Suppressor macrophage (primary cell): ENCODE data around the gene FOXC1.

Experiments used
- DNase-seq, 4 experiments: peaks; one replicate each; pipeline ENCODE4 v3.0.0-alpha.2; 2020 to 2022

The FOXC1 gene

DNA sequence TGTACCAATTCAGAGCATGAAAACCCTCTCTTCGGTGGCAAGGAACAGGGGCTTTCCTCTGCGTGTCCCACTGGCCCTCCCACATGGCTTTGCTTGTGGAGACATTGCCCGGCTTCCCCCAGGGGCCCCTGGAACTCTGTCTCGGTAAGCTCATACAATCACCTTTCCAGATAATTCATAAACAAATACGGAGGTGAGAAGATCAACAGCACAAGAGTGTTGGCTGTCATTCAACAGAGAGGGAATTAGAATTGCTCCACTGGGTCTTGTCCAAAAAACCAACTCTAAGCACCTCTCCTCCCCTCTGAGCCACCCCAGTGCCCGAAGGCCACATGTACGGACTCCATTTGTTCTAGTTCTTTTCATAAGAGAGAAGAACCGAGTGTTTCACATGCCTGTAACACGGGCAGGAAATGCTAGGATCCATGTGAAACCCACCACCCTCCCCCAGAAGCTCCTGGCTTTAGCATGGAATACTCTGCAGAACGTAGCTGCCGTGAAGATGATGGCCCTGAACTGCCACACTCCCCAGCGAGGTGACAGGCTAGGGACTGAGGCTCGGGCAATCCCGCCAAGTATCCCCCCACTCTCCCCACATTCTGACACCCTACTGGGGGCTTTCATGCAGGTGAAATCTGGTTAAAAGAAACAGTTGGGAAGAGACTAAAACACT, 24.6 kb upstream of the FOXC1 start:
- no peak for DNase-seq

DNA sequence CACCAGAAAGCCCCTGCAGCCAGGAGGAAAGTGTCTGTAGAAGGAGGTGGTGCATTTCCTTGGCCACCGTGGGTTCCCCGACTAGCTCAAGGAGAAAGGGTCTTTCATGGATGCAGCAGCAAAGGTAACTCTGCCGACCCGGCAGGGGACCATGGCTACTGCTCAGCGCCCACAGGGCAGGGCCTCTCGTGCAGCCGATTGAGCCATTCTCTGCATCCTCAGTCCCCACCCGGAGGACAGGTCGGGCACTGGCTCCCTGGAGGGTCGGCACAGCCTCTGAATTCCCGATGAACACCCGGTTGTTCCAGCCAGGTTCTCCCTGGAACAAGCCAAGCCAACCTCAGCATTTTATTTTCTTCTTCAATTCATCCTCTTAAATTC, 24.1 kb upstream of the FOXC1 start:
- no peak for DNase-seq

GRCh38 chr6:1586256-1586655, 23.5 kb upstream of the FOXC1 start:
- no peak for DNase-seq

GRCh38 chr6:1586861-1587450, 22.8 kb upstream of the FOXC1 start:
- DNase-seq = no peak

DNA sequence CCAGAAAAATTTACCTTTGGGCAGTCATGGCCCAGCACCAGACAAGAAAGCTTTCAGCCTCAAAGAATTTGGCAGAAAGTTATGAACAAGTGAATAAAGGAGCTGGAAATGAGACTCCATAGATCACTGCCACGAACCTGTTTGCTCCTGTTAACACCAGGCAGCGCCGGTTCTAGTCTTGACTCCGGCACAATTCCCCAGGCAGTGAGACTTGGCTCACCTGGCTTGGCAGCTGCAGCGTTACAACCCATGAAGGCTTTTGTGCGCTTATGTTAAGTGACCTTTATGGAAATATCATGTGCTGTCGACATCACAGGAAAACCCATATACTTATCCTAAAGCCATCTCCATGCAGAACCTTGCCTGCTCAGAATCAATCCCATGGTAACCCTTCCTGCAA, 22.2 kb upstream of the FOXC1 start:
- no peak for DNase-seq

DNA sequence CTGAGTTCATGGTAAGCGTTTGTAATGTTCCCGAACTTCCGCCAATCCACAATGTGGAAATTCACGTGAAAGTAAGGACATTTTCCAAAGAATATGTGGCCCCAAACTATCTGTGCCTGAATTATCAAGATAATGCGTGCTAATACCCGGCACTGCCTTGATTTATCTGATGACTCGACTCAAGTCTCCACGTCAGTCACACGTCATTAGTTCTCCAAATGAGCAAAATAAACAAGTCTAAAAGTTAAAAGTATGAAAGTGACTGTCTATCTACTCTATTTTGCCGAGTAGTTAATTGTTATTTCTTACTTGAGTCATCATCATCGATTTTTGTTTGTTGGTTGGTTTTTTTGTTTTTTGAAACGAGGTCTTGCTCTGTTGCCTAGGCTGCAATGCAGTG, 21.7 kb upstream of the FOXC1 start:
- DNase-seq = no peak

- DNase-seq = no peak
Measured at GRCh38 chr6:1589208-1589607, 20.5 kb upstream of the FOXC1 start.

DNA sequence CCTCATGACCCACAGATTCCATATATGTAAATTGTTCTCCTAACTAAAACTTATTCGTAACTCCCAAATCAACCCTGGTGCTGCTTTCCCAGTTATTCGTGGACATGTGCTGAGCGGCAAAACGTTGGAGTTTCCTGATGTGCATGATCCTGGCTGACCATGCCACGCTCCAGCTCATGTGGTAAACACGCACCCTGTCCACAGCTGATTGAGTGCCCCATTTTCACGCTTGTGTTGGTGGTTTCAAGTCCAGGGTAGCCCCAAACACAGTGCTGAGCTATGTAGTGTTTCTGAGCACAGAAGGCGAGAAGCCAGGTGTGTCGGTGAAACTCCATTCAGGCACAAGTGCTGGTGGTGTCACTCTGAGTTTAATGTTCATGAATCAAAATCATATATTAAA, 19.1 kb upstream of the FOXC1 start:
- DNase-seq = no peak

DNA sequence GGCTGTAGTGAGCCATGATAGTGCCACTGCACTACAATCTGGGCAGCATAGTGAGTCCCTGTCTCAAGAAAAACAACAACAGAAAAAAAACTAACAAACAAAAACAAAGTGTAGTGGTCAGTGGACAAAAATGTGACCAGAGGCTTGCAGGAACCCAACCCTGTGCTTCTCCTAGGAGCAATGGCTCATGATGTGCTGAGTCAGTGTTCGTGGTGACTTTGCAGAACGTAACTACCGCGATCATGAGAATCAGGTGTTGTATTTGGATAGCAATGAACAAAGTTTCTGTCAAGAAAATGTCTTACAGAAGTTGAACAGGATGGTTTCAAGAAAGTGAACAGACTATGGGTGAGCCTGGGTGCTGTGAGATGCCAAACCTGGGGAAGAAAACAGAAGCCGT, 18.5 kb upstream of the FOXC1 start:
- no peak for DNase-seq

- DNase-seq = no peak
Measured at GRCh38 chr6:1591926-1592325, 17.8 kb upstream of the FOXC1 start.

DNA sequence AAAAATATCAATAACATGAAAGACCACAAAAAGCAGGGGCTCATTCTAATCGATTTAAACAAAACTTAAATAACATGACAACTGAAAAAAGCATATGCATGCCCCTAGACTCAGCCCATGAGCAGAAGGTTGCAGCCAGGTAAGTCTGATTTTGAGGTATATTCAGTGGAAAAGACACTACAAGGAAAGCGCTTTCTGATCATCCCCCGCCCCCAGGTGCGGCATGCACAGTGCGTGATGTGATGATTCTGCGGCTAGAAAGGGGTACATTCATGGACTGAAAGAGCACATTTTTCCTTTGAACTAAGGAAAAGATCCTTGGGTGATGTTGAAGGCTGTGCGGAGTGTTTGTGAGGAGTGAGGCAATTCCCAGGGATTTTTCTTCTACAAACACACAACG, 16.9 kb upstream of the FOXC1 start:
- DNase-seq = no peak

DNA sequence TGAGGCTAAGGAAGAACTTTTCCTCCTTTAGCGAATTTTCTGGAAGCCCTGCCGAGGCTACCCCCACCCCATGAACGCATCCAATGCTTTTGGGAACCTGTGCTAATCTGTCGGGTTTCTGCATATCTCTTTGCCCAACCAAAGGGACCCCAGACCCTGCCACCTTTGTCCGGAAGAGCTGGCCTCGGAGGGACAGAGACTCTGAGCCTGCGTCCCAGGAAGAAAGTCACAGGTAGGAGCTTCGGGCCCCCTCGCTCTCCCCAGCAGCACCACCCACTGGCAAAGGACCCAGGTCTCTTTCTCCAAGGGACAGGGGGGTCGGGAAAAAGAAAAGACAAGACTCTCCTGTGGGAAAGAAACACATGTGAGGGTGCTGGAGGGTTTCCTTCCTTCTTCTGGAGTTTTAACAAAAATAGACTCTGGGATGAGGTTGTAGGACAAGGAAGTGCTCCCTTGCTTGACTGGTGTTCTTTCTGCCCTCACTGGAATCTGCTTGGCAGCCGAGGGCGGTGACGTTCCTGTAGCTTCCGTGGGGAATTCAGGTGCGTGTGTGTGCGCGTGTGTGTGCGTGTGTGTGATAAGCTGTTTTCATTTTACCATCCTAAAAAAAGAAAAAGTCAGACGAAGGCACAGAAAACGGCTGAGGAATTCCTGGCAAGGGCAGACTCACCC, 16.3 kb upstream of the FOXC1 start:
- DNase-seq = no peak

DNA sequence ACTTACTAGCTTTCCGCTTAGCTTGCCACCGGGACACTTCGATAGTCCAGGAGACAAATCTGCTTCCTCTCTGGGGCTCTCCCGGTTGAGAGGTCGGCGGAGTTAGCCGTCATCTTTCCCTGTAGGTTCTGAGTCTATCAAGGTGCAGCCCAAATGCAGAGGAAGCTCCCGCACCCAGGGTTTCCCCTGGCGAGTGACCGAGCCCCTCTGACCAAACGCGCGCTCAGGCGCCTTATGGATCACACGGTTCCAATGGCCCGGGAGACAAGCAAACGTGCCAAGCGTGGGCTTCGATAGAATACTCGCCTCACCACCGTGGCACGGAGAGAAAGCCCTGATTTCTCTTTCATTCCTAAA, 15.8 kb upstream of the FOXC1 start:
- DNase-seq = no peak

DNA sequence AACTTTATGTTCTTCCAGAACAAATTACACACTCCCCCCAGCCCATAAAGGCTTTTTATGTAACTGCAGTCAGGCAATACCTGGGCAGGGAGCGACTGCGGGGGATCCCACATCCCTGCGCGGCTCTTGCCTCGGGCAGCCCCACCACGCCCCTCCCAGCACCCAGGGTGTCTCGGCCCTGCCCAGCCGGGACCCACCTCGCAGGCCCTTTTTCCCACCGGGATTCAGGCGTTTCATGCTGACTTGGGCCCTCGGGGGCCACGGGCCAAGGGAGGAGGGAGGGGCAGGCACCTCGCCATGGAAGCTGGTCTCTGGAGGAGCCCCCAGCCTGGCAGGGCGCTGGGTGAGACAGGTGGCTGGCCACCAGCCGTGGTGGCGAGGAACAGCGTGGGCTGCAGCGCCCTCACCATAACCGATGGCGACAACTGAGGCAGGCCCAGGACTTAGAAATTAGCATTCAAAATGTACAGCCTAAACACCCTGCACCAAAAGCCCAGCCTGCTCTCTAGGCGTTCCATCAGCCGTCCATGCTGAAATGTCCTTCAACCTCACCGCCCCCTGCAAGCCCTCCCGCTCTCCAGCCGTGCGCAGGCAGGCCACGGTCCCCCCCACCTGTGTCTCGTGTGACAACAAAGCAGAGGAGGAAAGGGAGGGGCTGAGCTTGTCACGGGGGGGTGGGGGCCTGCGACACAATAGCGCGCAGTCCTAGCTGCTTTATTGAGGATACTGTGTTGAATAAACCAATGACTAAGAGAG, 15.1 kb upstream of the FOXC1 start:
- no peak for DNase-seq

GRCh38 chr6:1595271-1596087, 14.2 kb upstream of the FOXC1 start:
- no peak for DNase-seq

GRCh38 chr6:1596088-1596852, 13.4 kb upstream of the FOXC1 start:
- DNase-seq = peak; percentile 62 to 78 (median 68)

- DNase-seq = peak in 2 of 4 experiments; percentile 17 to 28
Measured at GRCh38 chr6:1597121-1597744, 12.5 kb upstream of the FOXC1 start.

GRCh38 chr6:1597924-1598323, 11.8 kb upstream of the FOXC1 start:
- no peak for DNase-seq

DNA sequence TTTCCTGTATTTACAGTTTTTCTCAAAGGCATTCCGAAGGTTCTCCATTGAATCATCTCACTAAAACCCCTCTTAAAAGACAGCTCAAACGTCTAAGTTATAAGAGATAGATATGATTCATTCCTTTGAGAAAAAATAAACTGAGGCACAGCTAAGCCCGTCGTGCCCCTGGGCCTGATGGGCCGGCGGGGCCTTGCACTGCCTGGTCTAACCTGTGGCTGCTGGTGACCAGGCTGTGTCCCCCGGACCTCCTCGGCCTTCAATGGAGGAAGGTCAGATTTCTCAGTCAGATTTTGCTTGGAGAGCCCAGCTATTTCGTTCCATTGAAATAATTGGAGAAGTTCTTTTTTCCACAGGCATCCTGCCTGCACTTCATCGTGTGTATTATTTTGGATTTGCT, 11.3 kb upstream of the FOXC1 start:
- no peak for DNase-seq

GRCh38 chr6:1598886-1599285, 10.8 kb upstream of the FOXC1 start:
- no peak for DNase-seq

GRCh38 chr6:1599469-1599868, 10.2 kb upstream of the FOXC1 start:
- DNase-seq = no peak
